Measurements from ENCODE around the gene SEMA5A.

DNA sequence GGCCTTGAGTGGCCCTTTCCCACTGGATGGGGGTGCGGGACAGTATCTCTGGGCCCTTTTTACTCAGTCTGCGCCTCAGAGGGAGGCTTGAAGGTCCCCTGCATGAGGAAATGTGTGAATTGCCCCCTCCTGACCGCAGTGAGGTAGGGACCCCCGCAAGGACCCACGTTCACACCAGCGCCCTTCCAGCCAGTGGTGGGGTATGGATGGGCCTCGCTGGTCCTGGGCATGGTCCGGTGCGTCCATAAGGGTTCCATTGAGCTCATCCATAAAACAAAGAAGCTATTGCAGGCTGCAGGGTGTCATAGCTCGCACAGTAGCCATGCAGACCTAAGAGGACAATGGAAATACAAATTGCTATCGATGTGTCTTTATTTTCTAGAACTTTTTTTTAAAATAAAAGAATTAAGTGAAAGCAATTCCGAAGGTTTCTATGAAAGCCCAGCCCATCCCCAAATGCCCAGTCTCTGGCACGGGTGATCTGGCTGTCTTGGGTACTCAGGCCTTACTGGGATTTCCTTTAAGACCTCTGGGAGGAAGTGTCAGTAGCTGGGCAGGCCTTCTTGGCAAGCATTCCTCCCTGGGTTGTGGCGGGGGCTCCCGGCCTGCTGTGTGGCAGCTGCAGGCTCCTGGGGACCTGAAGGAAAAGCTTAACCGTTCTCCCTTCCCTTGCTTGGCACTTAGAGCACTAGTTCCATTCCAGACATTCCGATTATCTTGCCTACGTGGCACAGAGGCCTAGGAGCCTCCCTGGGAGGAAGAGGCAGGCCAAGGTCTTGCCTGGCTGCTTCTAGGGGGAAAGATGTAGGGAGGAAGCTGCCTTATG lies 1.5 kb upstream of the SEMA5A start:
- no peak for TF ChIP-seq POLR2AphosphoS5 (IDR thresholded peaks at IDR 0.05; ENCODE audit: low read depth, low read length)
- TF ChIP-seq, protein P1, sequence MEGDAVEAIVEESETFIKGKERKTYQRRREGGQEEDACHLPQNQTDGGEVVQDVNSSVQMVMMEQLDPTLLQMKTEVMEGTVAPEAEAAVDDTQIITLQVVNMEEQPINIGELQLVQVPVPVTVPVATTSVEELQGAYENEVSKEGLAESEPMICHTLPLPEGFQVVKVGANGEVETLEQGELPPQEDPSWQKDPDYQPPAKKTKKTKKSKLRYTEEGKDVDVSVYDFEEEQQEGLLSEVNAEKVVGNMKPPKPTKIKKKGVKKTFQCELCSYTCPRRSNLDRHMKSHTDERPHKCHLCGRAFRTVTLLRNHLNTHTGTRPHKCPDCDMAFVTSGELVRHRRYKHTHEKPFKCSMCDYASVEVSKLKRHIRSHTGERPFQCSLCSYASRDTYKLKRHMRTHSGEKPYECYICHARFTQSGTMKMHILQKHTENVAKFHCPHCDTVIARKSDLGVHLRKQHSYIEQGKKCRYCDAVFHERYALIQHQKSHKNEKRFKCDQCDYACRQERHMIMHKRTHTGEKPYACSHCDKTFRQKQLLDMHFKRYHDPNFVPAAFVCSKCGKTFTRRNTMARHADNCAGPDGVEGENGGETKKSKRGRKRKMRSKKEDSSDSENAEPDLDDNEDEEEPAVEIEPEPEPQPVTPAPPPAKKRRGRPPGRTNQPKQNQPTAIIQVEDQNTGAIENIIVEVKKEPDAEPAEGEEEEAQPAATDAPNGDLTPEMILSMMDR (IDR thresholded peaks at IDR 0.05), result no peak
